ENCODE results near the gene PRKCE. TPM values are rescaled to one million over a fixed set of nuclear protein-coding genes. Genes with fewer than 3 reads are reported as not detected.

The PRKCE gene
- total RNA-seq, 1 experiment from 2014 or later = 4.4 TPM

DNA sequence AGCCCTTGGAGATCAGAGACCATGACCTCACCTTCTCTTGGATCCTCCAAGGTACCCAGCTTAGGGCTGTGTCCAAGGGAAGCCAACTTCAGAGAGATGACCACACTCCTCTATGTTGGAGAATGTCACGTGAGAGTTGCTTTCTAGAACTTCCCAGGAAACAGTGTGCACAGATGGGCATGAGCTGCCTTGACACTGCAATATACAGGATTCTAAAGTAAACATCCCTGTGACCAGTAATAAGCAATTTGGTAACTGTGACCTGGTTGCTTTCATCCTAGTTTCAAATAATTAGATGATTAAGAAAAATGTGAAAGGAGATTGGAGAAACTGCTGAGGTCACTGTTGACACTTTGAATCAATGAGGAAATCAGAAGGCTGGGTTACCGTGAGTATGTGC is 464.7 kb downstream of the PRKCE start:
- Histone ChIP-seq H3K27me3 (replicated peaks; ENCODE audit: control insufficient read depth, insufficient read depth, low read length) (no peaks in the 10 kb centered on the region), H3K9me3 (no peaks in the 10 kb centered on the region), H3K4me1 (peaks cover 7% of the 10 kb centered on the region; the same call in 1 of the 2 replicates), H3K4me3 (ENCODE audit: low read depth, low read length) (no peak overlapping the region), H3K36me3 (ENCODE audit: control insufficient read depth, insufficient read depth, low read length) (no peaks in the 10 kb centered on the region)
- BruUV-seq (replicated peaks) = no TSS peak
- Mint-ChIP-seq H3K4me1 (ENCODE audit: low read depth, unreplicated experiment) (peaks cover 23% of the 10 kb centered on the region), H3K9me3 (ENCODE audit: unreplicated experiment) (no peaks in the 10 kb centered on the region), H3K4me3 (ENCODE audit: unreplicated experiment) (no peak overlapping the region), H3K27me3 (ENCODE audit: insufficient read depth, unreplicated experiment) (no peaks in the 10 kb centered on the region), H3K36me3 (ENCODE audit: insufficient read depth, unreplicated experiment) (no peaks in the 10 kb centered on the region), H3K27ac (ENCODE audit: unreplicated experiment) (no peak overlapping the region)
- no peak for DNase-seq
- CTCF ChIA-PET = no interaction called here
- POLR2A ChIA-PET = no interaction called here
- intact Hi-C loops (cut with micrococcal nuclease; ENCODE audit: unreplicated experiment) = no loop called here
- no peak for TF ChIP-seq CTCF (IDR thresholded peaks at IDR 0.05; ENCODE audit: insufficient read depth in 1 of 2, low read depth in 1 of 2, low read length in 1 of 2, severe bottlenecking in 1 of 2, unreplicated experiment in 1 of 2)

GRCh38 chr2:46116553-46116991 is 465.1 kb downstream of the PRKCE start:
- H3K4me3 ChIP-seq (ENCODE audit: low read depth, low read length) = no peak overlapping the region
- intact Hi-C loops (cut with micrococcal nuclease; ENCODE audit: unreplicated experiment) = no loop called here
- Mint-ChIP-seq H3K36me3 (ENCODE audit: insufficient read depth, unreplicated experiment) (no peaks in the 10 kb centered on the region), H3K27me3 (ENCODE audit: insufficient read depth, unreplicated experiment) (no peaks in the 10 kb centered on the region), H3K4me3 (ENCODE audit: unreplicated experiment) (no peak overlapping the region), H3K4me1 (ENCODE audit: low read depth, unreplicated experiment) (peaks cover 28% of the 10 kb centered on the region), H3K27ac (ENCODE audit: unreplicated experiment) (no peak overlapping the region), H3K9me3 (ENCODE audit: unreplicated experiment) (no peaks in the 10 kb centered on the region)
- no peak for TF ChIP-seq CTCF (IDR thresholded peaks at IDR 0.05; ENCODE audit: insufficient read depth in 1 of 2, low read depth in 1 of 2, low read length in 1 of 2, severe bottlenecking in 1 of 2, unreplicated experiment in 1 of 2)
- DNase-seq = no peak
- ChIA-PET CTCF (no interaction called here), POLR2A (no interaction called here)
- BruUV-seq (replicated peaks) = no TSS peak
- no peaks in the 10 kb centered on the region for H3K9me3 ChIP-seq
- H3K27me3 ChIP-seq (replicated peaks; ENCODE audit: control insufficient read depth, insufficient read depth, low read length) = no peaks in the 10 kb centered on the region
- no peaks in the 10 kb centered on the region for H3K36me3 ChIP-seq (ENCODE audit: control insufficient read depth, insufficient read depth, low read length)
- H3K4me1 ChIP-seq = peaks cover 12% of the 10 kb centered on the region

DNA sequence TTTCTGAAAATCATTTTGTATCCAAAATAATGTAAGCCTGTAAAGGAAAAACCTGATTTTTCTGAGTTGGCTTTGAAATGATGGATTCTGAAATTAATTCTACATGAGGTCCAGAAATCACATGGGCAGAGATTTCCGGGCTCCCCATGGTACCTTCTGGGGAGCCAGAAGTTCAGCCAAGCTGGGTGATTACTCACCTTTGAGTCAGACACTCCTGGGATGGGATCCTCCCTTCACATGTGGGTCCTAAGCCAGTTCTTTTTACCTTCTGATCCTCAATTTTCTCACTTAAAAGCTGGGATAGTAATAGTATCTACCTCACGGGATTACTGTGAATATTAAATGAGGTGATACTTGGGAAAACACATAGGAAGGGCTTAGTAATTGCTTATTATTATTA is 465.9 kb downstream of the PRKCE start:
- no peaks in the 10 kb centered on the region for H3K36me3 Mint-ChIP-seq (ENCODE audit: insufficient read depth, unreplicated experiment)
- no peak overlapping the region for H3K4me3 Mint-ChIP-seq (ENCODE audit: unreplicated experiment)
- H3K27me3 Mint-ChIP-seq (ENCODE audit: insufficient read depth, unreplicated experiment) = no peaks in the 10 kb centered on the region
- no peaks in the 10 kb centered on the region for H3K9me3 Mint-ChIP-seq (ENCODE audit: unreplicated experiment)
- Histone ChIP-seq H3K4me1 (peaks cover 13% of the 10 kb centered on the region), H3K27me3 (replicated peaks; ENCODE audit: control insufficient read depth, insufficient read depth, low read length) (no peaks in the 10 kb centered on the region), H3K36me3 (ENCODE audit: control insufficient read depth, insufficient read depth, low read length) (no peaks in the 10 kb centered on the region), H3K9me3 (no peaks in the 10 kb centered on the region), H3K4me3 (ENCODE audit: low read depth, low read length) (no peak overlapping the region)
- no peak overlapping the region for H3K27ac Mint-ChIP-seq (ENCODE audit: unreplicated experiment)
- DNase-seq = no peak
- CTCF ChIA-PET = interaction anchor here (0.6 kb wide), 1 partner anchor 63 kb away, joined by 3 read pairs; no protein-coding TSS in a partner anchor
- H3K4me1 Mint-ChIP-seq (ENCODE audit: low read depth, unreplicated experiment) = peaks cover 33% of the 10 kb centered on the region
- no peak for TF ChIP-seq CTCF (IDR thresholded peaks at IDR 0.05; ENCODE audit: insufficient read depth in 1 of 2, low read depth in 1 of 2, low read length in 1 of 2, severe bottlenecking in 1 of 2, unreplicated experiment in 1 of 2)
- intact Hi-C loops (cut with micrococcal nuclease; ENCODE audit: unreplicated experiment) = no loop called here
- POLR2A ChIA-PET = no interaction called here
- BruUV-seq (replicated peaks) = no TSS peak

Measured in Caco-2 (cell line).